SK-N-SH (cell line): ENCODE measurements around the gene NELFA. TPM values are rescaled to one million over a fixed set of nuclear protein-coding genes. Genes with fewer than 3 reads are reported as not detected.

ENCODE experiments used
- CTCF ChIA-PET: fragments of 300-600, 350-600 bp; formaldehyde crosslinking; extraction: SDS; loops from one replicate; lab custom pipeline; 2021; lab: Yijun Ruan, JAX
- POLR2A ChIA-PET: fragments of 350-600 bp; sonication (Branson Sonifier 250); formaldehyde crosslinking; extraction: SDS; loops from one replicate; lab custom pipeline; 2020; ENCODE audit warnings: antibody characterized with exemption, inconsistent platforms; lab: Yijun Ruan, JAX
- DNase-seq: peaks from one replicate; pipeline ENCODE4 v3.0.0; 2012
- H2AFZ ChIP-seq: fragments of 200-600 bp; sonication (generic); 2 replicates; pipeline ENCODE4 v1.8.1; 2016; ENCODE audit warnings: antibody characterized with exemption, mild to moderate bottlenecking, low read depth
- H3F3A ChIP-seq: fragments of 200-600 bp; sonication (generic); replicated peaks from 2 replicates; pipeline ENCODE3; 2016; ENCODE audit warnings: antibody characterized with exemption, mild to moderate bottlenecking; ENCODE audit not compliant: insufficient read depth
- H3K27ac ChIP-seq, 2 experiments: fragments of 200-500 bp in 1 of 2; fragments of 200-600 bp in 1 of 2; sonication (Bioruptor generic) in 1 of 2; sonication (generic), shearing (Covaris generic) in 1 of 2; 2 replicates each; pipeline versions ENCODE4 v1.5.1 to v1.6.1; 2014 to 2016; ENCODE audit warnings: low read depth in 2 of 2, inconsistent platforms in 1 of 2, low read length in 1 of 2, mild to moderate bottlenecking in 1 of 2, mixed read lengths in 1 of 2
- H3K27me3 ChIP-seq: fragments of 200-600 bp; sonication (generic), shearing (Covaris generic); 2 replicates; pipeline ENCODE4 v1.6.1; 2016; ENCODE audit warnings: mixed run types; ENCODE audit not compliant: insufficient read depth
- H3K36me3 ChIP-seq, 2 experiments: fragments of 200-500 bp in 1 of 2; fragments of 200-600 bp in 1 of 2; sonication (Bioruptor generic) in 1 of 2; sonication (generic) in 1 of 2; replicated peaks in 1 of 2; 2 replicates each; pipeline versions ENCODE3 to v1.5.1; 2014 to 2016; ENCODE audit warnings: low read length in 1 of 2, mild to moderate bottlenecking in 1 of 2; ENCODE audit not compliant: insufficient read depth in 2 of 2, control insufficient read depth in 1 of 2
- H3K4me1 ChIP-seq, 2 experiments: fragments of 200-500 bp in 1 of 2; fragments of 200-600 bp in 1 of 2; sonication (Bioruptor generic) in 1 of 2; sonication (generic), shearing (Covaris generic) in 1 of 2; 2 replicates each; pipeline versions ENCODE4 v1.5.1 to v1.6.1; 2014 to 2016; ENCODE audit warnings: low read depth in 1 of 2, low read length in 1 of 2, mixed run types in 1 of 2; ENCODE audit not compliant: insufficient read depth in 2 of 2, control insufficient read depth in 1 of 2
- H3K4me2 ChIP-seq: fragments of 200-600 bp; sonication (generic), shearing (Covaris generic); 2 replicates; pipeline ENCODE4 v1.6.1; 2017; ENCODE audit warnings: mixed run types
- H3K4me3 ChIP-seq, 2 experiments: fragments of 200-500 bp in 1 of 2; fragments of 200-600 bp in 1 of 2; sonication (Bioruptor generic) in 1 of 2; sonication (generic), shearing (Covaris generic) in 1 of 2; 2 replicates each; pipeline versions ENCODE4 v1.5.1 to v1.8.1; 2014 to 2016; ENCODE audit warnings: low read depth in 2 of 2, inconsistent platforms in 1 of 2, low read length in 1 of 2, mild to moderate bottlenecking in 1 of 2, mixed read lengths in 1 of 2, moderate library complexity in 1 of 2
- H3K79me2 ChIP-seq: fragments of 200-600 bp; sonication (generic); 2 replicates; pipeline ENCODE4 v1.8.1; 2017; ENCODE audit warnings: mild to moderate bottlenecking; ENCODE audit not compliant: insufficient read depth
- H3K9ac ChIP-seq: fragments of 200-600 bp; sonication (generic); 2 replicates; pipeline ENCODE4 v1.6.1; 2017; ENCODE audit warnings: mixed run types
- H3K9me2 ChIP-seq: fragments of 200-600 bp; sonication (generic); 2 replicates; pipeline ENCODE4 v1.6.1; 2017; ENCODE audit warnings: mixed run types
- H3K9me3 ChIP-seq: fragments of 200-600 bp; sonication (generic); 2 replicates; pipeline ENCODE4 v1.6.1; 2017; ENCODE audit warnings: mixed run types, mild to moderate bottlenecking, moderate library complexity
- H4K20me1 ChIP-seq: fragments of 200-600 bp; sonication (generic); 2 replicates; pipeline ENCODE4 v1.6.1; 2017; ENCODE audit warnings: mild to moderate bottlenecking, mixed run types; ENCODE audit not compliant: insufficient read depth
- CHD2 ChIP-seq: fragments of 150-350 bp; IDR thresholded peaks from 2 replicates; pipeline ENCODE4 v1.6.1; 2018; ENCODE audit warnings: low read length; ENCODE audit not compliant: partially characterized antibody
- ELF1 ChIP-seq: IDR thresholded peaks from 2 replicates; pipeline ENCODE4 v1.4.0; 2012
- EP300 ChIP-seq, 2 experiments: IDR thresholded peaks; 2 replicates each; pipeline versions ENCODE4 v1.4.0 to v1.6.1; 2012; ENCODE audit warnings: borderline replicate concordance in 1 of 2, low read depth in 1 of 2, low read length in 1 of 2
- EZH2phosphoT487 ChIP-seq: fragments of 200-600 bp; sonication (generic); IDR thresholded peaks from 2 replicates; pipeline ENCODE4 v1.6.1; 2017; ENCODE audit warnings: low read depth, mixed run types, mild to moderate bottlenecking, antibody characterized with exemption, moderate library complexity, borderline replicate concordance
- GABPA ChIP-seq: IDR thresholded peaks from 2 replicates; pipeline ENCODE4 v1.4.0; 2012; ENCODE audit warnings: low read depth, mild to moderate bottlenecking
- IRF3 ChIP-seq: fragments of 150-350 bp; IDR thresholded peaks from 2 replicates; pipeline ENCODE4 v1.6.1; 2016; ENCODE audit warnings: mild to moderate bottlenecking, low read depth, low read length
- MAX ChIP-seq: IDR thresholded peaks from 2 replicates; pipeline ENCODE4 v1.4.0; 2012; ENCODE audit warnings: low read depth
- MEF2A ChIP-seq: IDR thresholded peaks from 2 replicates; pipeline ENCODE4 v1.4.0; 2012; ENCODE audit warnings: low read depth, borderline replicate concordance
- MXI1 ChIP-seq: IDR thresholded peaks from 2 replicates; pipeline ENCODE4 v1.6.1; 2012; ENCODE audit warnings: mild to moderate bottlenecking, low read depth, low read length, improper control_type of control experiment
- POLR2AphosphoS5 ChIP-seq: IDR thresholded peaks from 2 replicates; pipeline ENCODE4 v1.6.1; 2012; ENCODE audit warnings: low read depth, low read length
- RCOR1 ChIP-seq: fragments of 150-350 bp; IDR thresholded peaks from 2 replicates; pipeline ENCODE4 v1.6.1; 2017; ENCODE audit warnings: antibody characterized with exemption, low read length
- REST ChIP-seq: IDR thresholded peaks from 2 replicates; pipeline ENCODE4 v1.6.1; 2012; ENCODE audit warnings: mild to moderate bottlenecking, low read depth, low read length, moderate library complexity
- TCF12 ChIP-seq: IDR thresholded peaks from 2 replicates; pipeline ENCODE4 v1.4.0; 2012
- TEAD4 ChIP-seq: IDR thresholded peaks from 2 replicates; pipeline ENCODE4 v1.4.0; 2012; ENCODE audit warnings: mild to moderate bottlenecking, borderline replicate concordance; ENCODE audit not compliant: insufficient read depth
- USF1 ChIP-seq: IDR thresholded peaks from 2 replicates; pipeline ENCODE4 v1.4.0; 2012; ENCODE audit warnings: low read depth, borderline replicate concordance
- YY1 ChIP-seq: IDR thresholded peaks from 2 replicates; pipeline ENCODE4 v1.4.0; 2012; ENCODE audit warnings: low read depth, mild to moderate bottlenecking
- ZBTB33 ChIP-seq: IDR thresholded peaks from 2 replicates; pipeline ENCODE4 v1.4.0; 2012; ENCODE audit warnings: low read depth, borderline replicate concordance
- WGBS: methylation state at CpG from one replicate; pipeline ENCODE4 v1.1.6; 2017; ENCODE audit warnings: low lambda C conversion rate; 5-methylcytosine and 5-hydroxymethylcytosine counted together
- polyA plus RNA-seq, 3 experiments: library from polyadenylated mRNA; depleted of rRNA; stranded (reverse); fragments of >200 nt; gene quantifications; 2 replicates each; pipeline ENCODE4 v1.2.3, GENCODE V29; 2012

Gene NELFA
- polyA plus RNA-seq, 1 of the 3 experiments (the other 2 are of a cell fraction), result 26.8 TPM

GRCh38 chr4:1980561-1981041, 28.2 kb downstream of the NELFA start:
- Histone ChIP-seq H3K4me1 (peaks cover 0 to 24% of the 10 kb centered on the region in 2 experiments; a peak in 1 of 4 replicates), H3K36me3 (peaks cover 21 to 88% of the 10 kb centered on the region in 2 experiments), H3K4me3 (no peak overlapping the region), H3K9me3 (no peaks in the 10 kb centered on the region), H4K20me1 (no peaks in the 10 kb centered on the region), H3F3A (peaks cover 32% of the 10 kb centered on the region), H3K79me2 (no peaks in the 10 kb centered on the region), H2AFZ (no peak overlapping the region), H3K27ac (no peak overlapping the region; a peak in 1 of 4 replicates), H3K27me3 (no peaks in the 10 kb centered on the region), H3K9ac (no peak overlapping the region), H3K9me2 (no peaks in the 10 kb centered on the region), H3K4me2 (no peak overlapping the region)
- ChIA-PET POLR2A (no interaction called here), CTCF (interaction anchor here (0.9 kb wide), 1 partner anchor 29 kb away, joined by 3 read pairs; no protein-coding TSS in a partner anchor)
- TF ChIP-seq YY1 (no peak), MAX (no peak), CHD2 (no peak), MEF2A (no peak), EZH2phosphoT487 (no peak), ELF1 (no peak), TEAD4 (no peak), POLR2AphosphoS5 (no peak)
- no peak for DNase-seq
- 94% methylated on average over 11 of the region's 16 CpGs for WGBS

GRCh38 chr4:1979477-1980196, 29.1 kb downstream of the NELFA start:
- Histone ChIP-seq H3K9ac (no peak overlapping the region), H3K27me3 (no peaks in the 10 kb centered on the region), H3F3A (peaks cover 32% of the 10 kb centered on the region), H3K79me2 (no peaks in the 10 kb centered on the region), H3K27ac (no peak overlapping the region; a peak in 1 of 4 replicates), H3K9me3 (no peaks in the 10 kb centered on the region), H2AFZ (no peak overlapping the region), H3K4me3 (no peak overlapping the region), H3K4me1 (peaks cover 0 to 16% of the 10 kb centered on the region in 2 experiments; a peak in 1 of 4 replicates), H3K36me3 (peaks cover 30 to 90% of the 10 kb centered on the region in 2 experiments), H4K20me1 (no peaks in the 10 kb centered on the region), H3K4me2 (no peak overlapping the region), H3K9me2 (no peaks in the 10 kb centered on the region)
- DNase-seq, result no peak
- CTCF ChIA-PET, result no interaction called here
- 97% methylated on average over 21 of the region's 22 CpGs for WGBS
- TF ChIP-seq TCF12 (no peak), MXI1 (no peak), ZBTB33 (no peak), USF1 (no peak), RCOR1 (no peak), POLR2AphosphoS5 (no peak), IRF3 (no peak), ELF1 (no peak), REST (no peak), GABPA (no peak), EP300 (IDR thresholded peaks at IDR 0.05; ENCODE audit: borderline replicate concordance in 1 of 2, low read depth in 1 of 2, low read length in 1 of 2) (no peak), YY1 (no peak)
- POLR2A ChIA-PET, result no interaction called here
